MCF 10A (cell line): ENCODE data around the gene PKP4. TPM values are rescaled to one million over a fixed set of nuclear protein-coding genes. Genes with fewer than 3 reads are reported as not detected.

Experiments used
- BruUV-seq: library from RNA; stranded (reverse); fragments of 400-500 nt; replicated peaks from 2 replicates; lab custom pipeline; 2021; lab: Mats Ljungman, UMichigan
- CTCF ChIA-PET: fragments of 300-600 bp; sonication (Branson Sonifier 250); formaldehyde crosslinking; extraction: SDS; loops from one replicate; lab custom pipeline; 2021; ENCODE audit warnings: antibody characterized with exemption, inconsistent platforms; lab: Yijun Ruan, JAX
- POLR2A ChIA-PET: fragments of 300-600, 350-650 bp; sonication (Branson Sonifier 250); formaldehyde crosslinking; extraction: SDS; loops from one replicate; lab custom pipeline; 2020; ENCODE audit warnings: antibody characterized with exemption, inconsistent platforms; lab: Yijun Ruan, JAX
- DNase-seq: peaks from one replicate; pipeline ENCODE4 v3.0.0-alpha.2; 2018; ENCODE audit not compliant: unreplicated experiment
- H3K27ac Mint-ChIP-seq: one replicate; pipeline ENCODE4 v1.8.0; 2022; ENCODE audit warnings: mild to moderate bottlenecking, low read depth, mixed read lengths; ENCODE audit not compliant: unreplicated experiment
- H3K27me3 Mint-ChIP-seq: one replicate; pipeline ENCODE4 v1.8.0; 2022; ENCODE audit warnings: mixed read lengths; ENCODE audit not compliant: insufficient read depth, unreplicated experiment
- H3K36me3 Mint-ChIP-seq: one replicate; pipeline ENCODE4 v1.8.0; 2022; ENCODE audit warnings: mild to moderate bottlenecking, moderate library complexity, mixed read lengths; ENCODE audit not compliant: insufficient read depth, unreplicated experiment
- H3K4me1 Mint-ChIP-seq: one replicate; pipeline ENCODE4 v1.8.0; 2022; ENCODE audit warnings: mixed read lengths; ENCODE audit not compliant: insufficient read depth, unreplicated experiment
- H3K4me3 Mint-ChIP-seq: one replicate; pipeline ENCODE4 v1.8.0; 2022; ENCODE audit warnings: mild to moderate bottlenecking, moderate library complexity, mixed read lengths; ENCODE audit not compliant: unreplicated experiment
- H3K9me3 Mint-ChIP-seq: one replicate; pipeline ENCODE4 v1.8.0; 2022; ENCODE audit warnings: mixed read lengths; ENCODE audit not compliant: unreplicated experiment
- CTCF ChIP-seq: fragments of 200-600 bp; IDR thresholded peaks from one replicate; pipeline ENCODE4 v1.8.0; 2022; ENCODE audit warnings: antibody characterized with exemption, mild to moderate bottlenecking; ENCODE audit not compliant: unreplicated experiment
- intact Hi-C: fragments of 100-400 bp; cut with micrococcal nuclease; formaldehyde crosslinking; loops from 2 replicates; pipeline ENCODE4 v1.14.1; 2022
- total RNA-seq: library from RNA; stranded (reverse); gene quantifications from 2 replicates; pipeline ENCODE4 v1.2.3, GENCODE V29; 2022

Gene PKP4
- total RNA-seq, 1 experiment from 2014 or later, result 63.7 TPM

- CTCF ChIA-PET, result no interaction called here
- H3K27me3 Mint-ChIP-seq, result no peaks in the 10 kb centered on the region
- no peaks in the 10 kb centered on the region for H3K9me3 Mint-ChIP-seq
- TF ChIP-seq CTCF, result no peak
- no peak overlapping the region for H3K4me3 Mint-ChIP-seq
- no TSS peak for BruUV-seq
- no peak overlapping the region for H3K27ac Mint-ChIP-seq
- POLR2A ChIA-PET, result no interaction called here
- intact Hi-C loops, result no loop called here
- peaks cover 22% of the 10 kb centered on the region for H3K4me1 Mint-ChIP-seq
- peaks cover 10% of the 10 kb centered on the region for H3K36me3 Mint-ChIP-seq
- DNase-seq, result no peak
Measured at GRCh38 chr2:158510887-158511286, 54.1 kb downstream of the PKP4 start.

GRCh38 chr2:158511706-158512105 lies 55.0 kb downstream of the PKP4 start:
- TF ChIP-seq CTCF, result no peak
- H3K36me3 Mint-ChIP-seq, result peaks cover 10% of the 10 kb centered on the region
- intact Hi-C loops, result no loop called here
- no peaks in the 10 kb centered on the region for H3K27me3 Mint-ChIP-seq
- DNase-seq, result no peak
- H3K4me3 Mint-ChIP-seq, result no peak overlapping the region
- BruUV-seq, result no TSS peak
- H3K9me3 Mint-ChIP-seq, result no peaks in the 10 kb centered on the region
- CTCF ChIA-PET, result interaction anchor here (0.7 kb wide), 1 partner anchor 39 kb away, joined by 3 read pairs; no protein-coding TSS in a partner anchor
- POLR2A ChIA-PET, result no interaction called here
- H3K27ac Mint-ChIP-seq, result no peak overlapping the region
- peaks cover 20% of the 10 kb centered on the region for H3K4me1 Mint-ChIP-seq

GRCh38 chr2:158512323-158512722 lies 55.6 kb downstream of the PKP4 start:
- intact Hi-C loops, result no loop called here
- H3K36me3 Mint-ChIP-seq, result peaks cover 10% of the 10 kb centered on the region
- ChIA-PET POLR2A (no interaction called here), CTCF (no interaction called here)
- BruUV-seq, result no TSS peak
- no peaks in the 10 kb centered on the region for H3K27me3 Mint-ChIP-seq
- TF ChIP-seq CTCF, result no peak
- H3K4me1 Mint-ChIP-seq, result peaks cover 13% of the 10 kb centered on the region
- DNase-seq, result no peak
- no peak overlapping the region for H3K27ac Mint-ChIP-seq
- no peak overlapping the region for H3K4me3 Mint-ChIP-seq
- H3K9me3 Mint-ChIP-seq, result no peaks in the 10 kb centered on the region

GRCh38 chr2:158513841-158514240 lies 57.1 kb downstream of the PKP4 start:
- TF ChIP-seq CTCF, result no peak
- no peaks in the 10 kb centered on the region for H3K9me3 Mint-ChIP-seq
- H3K4me3 Mint-ChIP-seq, result no peak overlapping the region
- intact Hi-C loops, result no loop called here
- BruUV-seq, result no TSS peak
- peaks cover 22% of the 10 kb centered on the region for H3K4me1 Mint-ChIP-seq
- no peak for DNase-seq
- ChIA-PET POLR2A (no interaction called here), CTCF (interaction anchor here (0.5 kb wide), 1 partner anchor 1865 kb away, joined by 4 read pairs; no protein-coding TSS in a partner anchor)
- peaks cover 5% of the 10 kb centered on the region for H3K36me3 Mint-ChIP-seq
- no peaks in the 10 kb centered on the region for H3K27me3 Mint-ChIP-seq
- H3K27ac Mint-ChIP-seq, result no peak overlapping the region
